Ishikawa (cell line): ENCODE measurements around the gene CETP.

ENCODE experiments used
- CREB1 ChIP-seq: IDR thresholded peaks from 2 replicates; pipeline ENCODE4 v1.6.1; 2012; ENCODE audit warnings: low read depth
- EGR1 ChIP-seq: IDR thresholded peaks from 2 replicates; pipeline ENCODE4 v1.6.1; 2012
- EP300 ChIP-seq: IDR thresholded peaks from 2 replicates; pipeline ENCODE4 v1.6.1; 2012; ENCODE audit warnings: borderline replicate concordance
- FOXM1 ChIP-seq: IDR thresholded peaks from 2 replicates; pipeline ENCODE4 v1.6.1; 2012; ENCODE audit warnings: low read depth, borderline replicate concordance
- MAX ChIP-seq: IDR thresholded peaks from 2 replicates; pipeline ENCODE4 v1.6.1; 2012
- NFIC ChIP-seq: IDR thresholded peaks from 2 replicates; pipeline ENCODE4 v1.6.1; 2012
- RAD21 ChIP-seq: IDR thresholded peaks from 2 replicates; pipeline ENCODE4 v1.6.1; 2012; ENCODE audit warnings: low read depth
- REST ChIP-seq: IDR thresholded peaks from 2 replicates; pipeline ENCODE4 v1.6.1; 2012; ENCODE audit warnings: low read depth, mild to moderate bottlenecking
- TAF1 ChIP-seq: IDR thresholded peaks from 2 replicates; pipeline ENCODE4 v1.6.1; 2012; ENCODE audit warnings: low read depth, mild to moderate bottlenecking
- TCF12 ChIP-seq: IDR thresholded peaks from 2 replicates; pipeline ENCODE4 v1.6.1; 2012; ENCODE audit warnings: low read depth
- TEAD4 ChIP-seq: IDR thresholded peaks from 2 replicates; pipeline ENCODE4 v1.6.1; 2012
- YY1 ChIP-seq: IDR thresholded peaks from 2 replicates; pipeline ENCODE4 v1.6.1; 2012; ENCODE audit warnings: low read depth
- ZBTB7A ChIP-seq: IDR thresholded peaks from 2 replicates; pipeline ENCODE4 v1.6.1; 2012; ENCODE audit warnings: low read depth

- no peak for TF ChIP-seq TAF1
- TF ChIP-seq TCF12, result no peak
- TF ChIP-seq FOXM1, result no peak
- TF ChIP-seq EP300, result no peak
- TF ChIP-seq RAD21, result no peak
- no peak for TF ChIP-seq NFIC
- no peak for TF ChIP-seq EGR1
- no peak for TF ChIP-seq MAX
- no peak for TF ChIP-seq REST
- no peak for TF ChIP-seq ZBTB7A
- no peak for TF ChIP-seq CREB1
- no peak for TF ChIP-seq TEAD4
- TF ChIP-seq YY1, result no peak
Observed at GRCh38 chr16:56981729-56982271, 20.1 kb downstream of the CETP start.
